Muscle layer of colon (tissue), 2 donors: ENCODE measurements around the gene DNPEP.
A peak's percentile ranks its signal among the peaks of the same experiment; 100 is the strongest.
"Not testable (repeated sequence)": the region's sequence is repeated elsewhere in the genome, so short reads cannot be mapped to it uniquely, and the experiment has no call there.

Experiments used
- H3K27ac ChIP-seq: one replicate; pipeline ENCODE4 v1.7.0; 2013; ENCODE audit warnings: low read depth, mild to moderate bottlenecking, low read length, moderate library complexity
- H3K27me3 ChIP-seq, 2 donors: one replicate each; pipeline ENCODE4 v1.7.0; 2013; ENCODE audit warnings: low read length in 2 of 2, mild to moderate bottlenecking in 2 of 2; ENCODE audit not compliant: insufficient read depth in 2 of 2, control insufficient read depth in 1 of 2
- H3K36me3 ChIP-seq: one replicate; pipeline ENCODE4 v1.7.0; 2013; ENCODE audit warnings: mild to moderate bottlenecking, low read length; ENCODE audit not compliant: insufficient read depth
- H3K4me1 ChIP-seq: one replicate; pipeline ENCODE4 v1.7.0; 2013; ENCODE audit warnings: mild to moderate bottlenecking, low read length; ENCODE audit not compliant: insufficient read depth
- H3K4me3 ChIP-seq, 2 donors: one replicate each; pipeline ENCODE4 v1.7.0; 2013; ENCODE audit warnings: low read length in 2 of 2, low read depth in 1 of 2, mild to moderate bottlenecking in 1 of 2, moderate library complexity in 1 of 2
- H3K9ac ChIP-seq: one replicate; pipeline ENCODE4 v1.7.0; 2013; ENCODE audit warnings: low read length
- H3K9me3 ChIP-seq: one replicate; pipeline ENCODE4 v1.7.0; 2013; ENCODE audit warnings: mild to moderate bottlenecking, low read length
- donor health status: abdominal sarcoma.
- donor health status: Adenocarcinoma of cecum.

DNPEP gene

GRCh38 chr2:219417374-219417773, 29.7 kb upstream of the DNPEP start:
- peak overlapping the region; percentile 96 for H3K27ac ChIP-seq
- peaks cover 24% of the 10 kb centered on the region for H3K4me1 ChIP-seq
- H3K4me3 ChIP-seq: peak overlapping the region in 1 of 2 donors; percentile 22
- H3K36me3 ChIP-seq: peaks cover 30% of the 10 kb centered on the region
- no peaks in the 10 kb centered on the region for H3K9me3 ChIP-seq
- peak overlapping the region; percentile 69 for H3K9ac ChIP-seq
- peaks cover 0 to 15% of the 10 kb centered on the region in 2 donors for H3K27me3 ChIP-seq

GRCh38 chr2:219416938-219417337, 29.2 kb upstream of the DNPEP start:
- Histone ChIP-seq H3K9ac (peak overlapping the region; percentile 69), H3K36me3 (peaks cover 27% of the 10 kb centered on the region), H3K9me3 (no peaks in the 10 kb centered on the region), H3K4me1 (peaks cover 24% of the 10 kb centered on the region), H3K27me3 (peaks cover 0 to 15% of the 10 kb centered on the region in 2 donors), H3K27ac (peak overlapping the region; percentile 96), H3K4me3 (no peak overlapping the region)

- Histone ChIP-seq H3K9me3 (no peaks in the 10 kb centered on the region), H3K27ac (peak overlapping the region; percentile 96), H3K27me3 (peaks cover 0 to 15% of the 10 kb centered on the region in 2 donors), H3K4me1 (peaks cover 24% of the 10 kb centered on the region), H3K4me3 (no peak overlapping the region), H3K36me3 (peaks cover 21% of the 10 kb centered on the region), H3K9ac (peak overlapping the region; percentile 69)
Observed at GRCh38 chr2:219416235-219416602, 28.5 kb upstream of the DNPEP start.

DNA sequence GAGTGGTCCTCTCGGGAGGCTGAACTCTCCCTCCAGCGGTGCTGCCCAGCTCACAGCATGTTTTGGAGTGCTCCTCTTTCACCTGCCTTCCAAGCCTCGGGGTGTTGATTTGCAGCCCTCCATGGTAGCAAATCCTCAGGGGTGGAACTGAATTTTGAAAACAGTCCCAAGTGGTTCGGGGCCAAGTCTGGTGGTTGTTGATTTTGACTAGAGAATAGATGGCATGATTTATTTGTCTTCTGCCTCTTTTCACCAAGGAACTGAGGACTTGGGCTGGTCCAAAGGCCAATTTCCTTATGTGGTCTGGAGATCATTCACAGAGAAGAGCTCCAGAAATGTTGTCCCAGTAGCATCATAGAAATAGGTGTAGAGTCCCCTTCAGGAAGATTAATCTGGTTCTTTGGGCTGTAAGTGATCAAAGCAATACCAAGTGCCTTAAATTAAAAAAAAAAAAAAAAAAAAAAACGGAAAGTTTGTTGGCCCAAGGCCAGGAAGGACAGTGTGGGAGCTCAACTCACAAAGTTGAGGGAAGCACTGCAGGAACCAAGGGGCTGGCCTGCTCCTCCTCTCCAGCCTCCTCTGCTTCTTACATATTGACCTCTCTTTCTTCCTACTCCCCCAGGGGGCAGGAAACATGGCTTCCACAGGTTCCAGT, 28.0 kb upstream of the DNPEP start:
- H3K27me3 ChIP-seq: peaks cover 0 to 15% of the 10 kb centered on the region in 2 donors
- no peaks in the 10 kb centered on the region for H3K9me3 ChIP-seq
- H3K36me3 ChIP-seq: peaks cover 16% of the 10 kb centered on the region
- peaks cover 24% of the 10 kb centered on the region for H3K4me1 ChIP-seq
- H3K4me3 ChIP-seq: no peak overlapping the region
- peak overlapping the region; percentile 69 for H3K9ac ChIP-seq
- H3K27ac ChIP-seq: peak overlapping the region; percentile 96

GRCh38 chr2:219414857-219415256, 27.1 kb upstream of the DNPEP start:
- peak overlapping the region; percentile 96 for H3K27ac ChIP-seq
- no peak overlapping the region for H3K9ac ChIP-seq
- peaks cover 8% of the 10 kb centered on the region for H3K36me3 ChIP-seq
- H3K4me3 ChIP-seq: no peak overlapping the region
- H3K4me1 ChIP-seq: peaks cover 31% of the 10 kb centered on the region
- H3K27me3 ChIP-seq: peaks cover 0 to 15% of the 10 kb centered on the region in 2 donors
- no peaks in the 10 kb centered on the region for H3K9me3 ChIP-seq

DNA sequence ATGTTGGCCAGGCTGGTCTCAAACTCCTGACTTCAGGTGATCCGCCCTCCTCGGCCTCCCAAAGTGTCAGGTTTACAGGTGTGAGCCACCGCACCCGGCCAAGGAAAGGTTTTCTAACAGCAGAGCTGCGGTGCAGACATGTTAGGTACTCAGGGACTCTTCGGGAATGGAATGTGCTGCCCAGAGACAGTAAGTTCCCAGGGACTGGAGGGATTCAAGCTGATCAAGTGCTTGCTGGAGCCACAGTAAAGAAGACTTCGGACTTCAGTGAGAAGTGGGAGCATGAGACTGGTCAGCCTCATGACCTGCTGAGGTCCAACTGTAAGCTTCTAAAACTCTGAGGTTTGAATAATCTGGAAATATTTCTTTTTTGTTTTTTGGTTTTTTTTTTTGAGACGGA, 22.7 kb upstream of the DNPEP start:
- H3K27me3 ChIP-seq: no peaks in the 10 kb centered on the region
- H3K36me3 ChIP-seq: no peaks in the 10 kb centered on the region
- H3K27ac ChIP-seq: peak overlapping the region; percentile 93
- H3K9me3 ChIP-seq: no peaks in the 10 kb centered on the region
- peaks cover 54% of the 10 kb centered on the region for H3K4me1 ChIP-seq
- no peak overlapping the region for H3K4me3 ChIP-seq
- H3K9ac ChIP-seq: no peak overlapping the region

DNA sequence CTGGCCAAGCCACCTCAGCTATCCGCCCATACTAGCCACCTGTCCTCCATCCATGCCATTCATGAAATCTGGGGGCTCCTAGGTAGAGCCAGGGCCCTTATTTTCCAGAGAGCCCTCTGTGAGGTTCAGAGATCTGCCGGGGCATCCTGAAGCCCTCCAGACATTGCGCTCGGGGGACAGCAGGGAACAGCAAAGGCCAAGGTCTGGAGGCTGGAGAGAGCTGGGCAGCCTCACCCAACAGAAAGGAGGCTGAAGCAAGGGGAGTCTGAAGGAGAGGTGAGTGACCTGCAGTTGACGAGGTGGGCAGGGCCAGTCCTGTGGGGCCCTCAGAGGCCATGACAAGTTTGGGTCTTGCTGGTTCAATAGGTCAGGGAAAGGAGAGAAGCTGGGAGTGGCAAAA, 21.9 kb upstream of the DNPEP start:
- H3K27me3 ChIP-seq: no peaks in the 10 kb centered on the region
- H3K36me3 ChIP-seq: no peaks in the 10 kb centered on the region
- H3K9ac ChIP-seq: peak overlapping the region; percentile 67
- no peaks in the 10 kb centered on the region for H3K9me3 ChIP-seq
- peaks cover 56% of the 10 kb centered on the region for H3K4me1 ChIP-seq
- H3K27ac ChIP-seq: peak overlapping the region; percentile 93
- no peak overlapping the region for H3K4me3 ChIP-seq

GRCh38 chr2:219408631-219409030, 20.9 kb upstream of the DNPEP start:
- H3K36me3 ChIP-seq: no peaks in the 10 kb centered on the region
- peak overlapping the region; percentile 93 for H3K27ac ChIP-seq
- no peaks in the 10 kb centered on the region for H3K9me3 ChIP-seq
- H3K4me1 ChIP-seq: peaks cover 65% of the 10 kb centered on the region
- H3K9ac ChIP-seq: peak overlapping the region; percentile 67
- no peak overlapping the region for H3K4me3 ChIP-seq
- H3K27me3 ChIP-seq: no peaks in the 10 kb centered on the region

GRCh38 chr2:219408204-219408603, 20.5 kb upstream of the DNPEP start:
- peaks cover 70% of the 10 kb centered on the region for H3K4me1 ChIP-seq
- no peaks in the 10 kb centered on the region for H3K9me3 ChIP-seq
- no peak overlapping the region for H3K4me3 ChIP-seq
- H3K27me3 ChIP-seq: no peaks in the 10 kb centered on the region
- no peaks in the 10 kb centered on the region for H3K36me3 ChIP-seq
- peak overlapping the region; percentile 37 for H3K9ac ChIP-seq
- H3K27ac ChIP-seq: peak overlapping the region; percentile 93

DNA sequence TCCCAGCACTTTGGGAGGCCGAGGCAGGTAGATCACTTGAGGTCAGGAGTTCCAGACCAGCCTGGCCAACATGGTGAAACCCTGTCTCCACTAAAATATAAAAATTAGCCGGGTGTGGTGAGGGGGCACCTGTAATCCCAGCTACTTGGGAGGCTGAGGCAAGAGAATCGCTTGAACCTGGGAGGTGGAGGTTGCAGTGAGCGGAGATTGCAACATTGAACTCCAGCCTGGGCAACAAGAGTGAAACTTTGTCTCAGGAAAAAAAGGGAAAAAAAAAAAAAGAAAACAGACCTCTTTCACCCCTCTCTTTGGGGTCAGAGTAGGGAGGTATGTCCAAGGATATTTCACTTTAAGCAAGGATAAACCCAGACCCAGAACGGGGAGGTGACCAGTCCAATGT, 19.6 kb upstream of the DNPEP start:
- H3K9ac ChIP-seq: peak overlapping the region; percentile 37
- H3K27ac ChIP-seq: peak overlapping the region; percentile 93
- H3K4me3 ChIP-seq, H3K36me3 ChIP-seq, H3K9me3 ChIP-seq, H3K27me3 ChIP-seq: not testable (repeated sequence)
- H3K4me1 ChIP-seq: peaks cover 73% of the 10 kb centered on the region

DNA sequence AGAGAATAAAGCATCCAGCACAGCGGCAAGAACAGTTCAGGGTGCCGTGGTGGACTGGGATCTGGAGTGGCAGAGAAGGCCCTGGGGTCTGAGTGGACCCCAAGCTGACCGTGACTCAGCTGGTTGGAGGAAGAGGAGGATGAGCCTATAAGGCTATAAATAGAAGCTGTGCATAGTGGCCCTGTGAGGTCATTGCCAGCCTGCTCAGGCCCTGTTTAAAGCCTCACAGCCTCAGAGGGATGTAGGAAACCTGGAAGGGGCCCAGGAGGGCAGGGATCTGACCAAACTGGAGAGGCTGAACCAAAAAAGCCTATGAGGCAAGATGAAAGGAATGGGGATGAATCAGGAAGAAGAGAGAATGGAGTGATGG, 19.1 kb upstream of the DNPEP start:
- H3K4me3 ChIP-seq: peak overlapping the region in 1 of 2 donors; percentile 35
- no peaks in the 10 kb centered on the region for H3K36me3 ChIP-seq
- H3K9ac ChIP-seq: peak overlapping the region; percentile 75
- peaks cover 73% of the 10 kb centered on the region for H3K4me1 ChIP-seq
- H3K27ac ChIP-seq: peak overlapping the region; percentile 93
- no peaks in the 10 kb centered on the region for H3K27me3 ChIP-seq
- H3K9me3 ChIP-seq: no peaks in the 10 kb centered on the region
